GM12878 (cell line): ENCODE data around the gene RASSF6. TPM values are rescaled to one million over a fixed set of nuclear protein-coding genes. Genes with fewer than 3 reads are reported as not detected.

Source experiments
- BMI1 ChIP-seq: fragments of 450-650 bp; IDR thresholded peaks from 2 replicates; pipeline ENCODE4 v1.6.1; 2016; ENCODE audit warnings: mild to moderate bottlenecking, moderate library complexity, borderline replicate concordance
- BRCA1 ChIP-seq: IDR thresholded peaks from 2 replicates; pipeline ENCODE4 v1.6.1; 2011; ENCODE audit warnings: low read depth, low read length, improper control_type of control experiment
- CBFB ChIP-seq: IDR thresholded peaks from 2 replicates; pipeline ENCODE4 v1.6.1; 2016; ENCODE audit warnings: antibody characterized with exemption, low read depth
- CHD1 ChIP-seq: IDR thresholded peaks from 2 replicates; pipeline ENCODE4 v1.6.1; 2012; ENCODE audit warnings: low read depth, low read length, improper control_type of control experiment
- CHD4 ChIP-seq: fragments of 200-600 bp; sonication (generic); IDR thresholded peaks from 2 replicates; pipeline ENCODE4 v1.6.1; 2016; ENCODE audit warnings: mild to moderate bottlenecking
- E2F8 ChIP-seq: fragments of 450-650 bp; IDR thresholded peaks from 2 replicates; pipeline ENCODE4 v1.6.1; 2018; ENCODE audit warnings: mild to moderate bottlenecking, low read depth, moderate library complexity; ENCODE audit not compliant: partially characterized antibody
- EP300 ChIP-seq, 2 experiments: fragments of 150-350 bp in 1 of 2; IDR thresholded peaks; 2 replicates each; pipeline ENCODE4 v1.6.1; 2011 to 2012; ENCODE audit warnings: low read depth in 2 of 2, low read length in 2 of 2, borderline replicate concordance in 1 of 2, improper control_type of control experiment in 1 of 2, inconsistent platforms in 1 of 2; ENCODE audit not compliant: control insufficient read depth in 1 of 2
- GABPA ChIP-seq: IDR thresholded peaks from 2 replicates; pipeline ENCODE4 v1.6.1; 2014; ENCODE audit warnings: antibody characterized with exemption, low read depth, mild to moderate bottlenecking, inconsistent platforms
- HDAC2 ChIP-seq: fragments of 200-600 bp; sonication (generic); IDR thresholded peaks from 2 replicates; pipeline ENCODE4 v1.6.1; 2017
- JUND ChIP-seq: IDR thresholded peaks from 2 replicates; pipeline ENCODE4 v1.6.1; 2012; ENCODE audit warnings: low read depth, mild to moderate bottlenecking, low read length, improper control_type of control experiment, moderate library complexity
- MEF2B ChIP-seq: fragments of 450-650 bp; IDR thresholded peaks from 2 replicates; pipeline ENCODE4 v1.6.1; 2018; ENCODE audit warnings: mild to moderate bottlenecking, moderate library complexity; ENCODE audit not compliant: partially characterized antibody, poor library complexity, severe bottlenecking
- MLLT1 ChIP-seq: fragments of 450-650 bp; IDR thresholded peaks from 2 replicates; pipeline ENCODE4 v1.6.1; 2016; ENCODE audit warnings: mild to moderate bottlenecking
- NBN ChIP-seq: fragments of 450-650 bp; IDR thresholded peaks from 2 replicates; pipeline ENCODE4 v1.6.1; 2016
- NR2C1 ChIP-seq: fragments of 450-650 bp; IDR thresholded peaks from 2 replicates; pipeline ENCODE4 v1.6.1; 2017; ENCODE audit warnings: antibody characterized with exemption, mild to moderate bottlenecking, moderate library complexity
- PAX5 ChIP-seq: IDR thresholded peaks from 2 replicates; pipeline ENCODE4 v1.6.1; 2011; ENCODE audit warnings: low read depth, low read length, borderline replicate concordance
- PRDM15 ChIP-seq: fragments of 450-650 bp; formaldehyde crosslinking; IDR thresholded peaks from 2 replicates; pipeline ENCODE4 v1.4.0; 2020; ENCODE audit warnings: mild to moderate bottlenecking, moderate library complexity
- RBBP5 ChIP-seq: fragments of 200-600 bp; sonication (generic); conservative IDR thresholded peaks from 2 replicates; pipeline ENCODE4 v1.6.1; 2016
- RUNX3 ChIP-seq: IDR thresholded peaks from 2 replicates; pipeline ENCODE4 v1.6.1; 2012; ENCODE audit warnings: low read length, inconsistent platforms
- SIX5 ChIP-seq: IDR thresholded peaks from 2 replicates; pipeline ENCODE4 v1.6.1; 2011; ENCODE audit warnings: mild to moderate bottlenecking, low read depth, low read length, moderate library complexity; ENCODE audit not compliant: severe bottlenecking
- SMAD1 ChIP-seq: fragments of 450-650 bp; IDR thresholded peaks from 2 replicates; pipeline ENCODE4 v1.6.1; 2018; ENCODE audit warnings: mild to moderate bottlenecking, low read depth; ENCODE audit not compliant: partially characterized antibody
- SPI1 ChIP-seq: IDR thresholded peaks from 2 replicates; pipeline ENCODE4 v1.6.1; 2011; ENCODE audit warnings: low read depth, mild to moderate bottlenecking, low read length, moderate library complexity, borderline replicate concordance; ENCODE audit not compliant: insufficient read depth
- SRF ChIP-seq, 2 experiments: IDR thresholded peaks; 2 replicates each; pipeline ENCODE4 v1.6.1; 2011; ENCODE audit warnings: low read depth in 2 of 2, low read length in 2 of 2, mild to moderate bottlenecking in 1 of 2, moderate library complexity in 1 of 2
- TBL1XR1 ChIP-seq: IDR thresholded peaks from 2 replicates; pipeline ENCODE4 v1.6.1; 2012; ENCODE audit warnings: low read depth, low read length, improper control_type of control experiment
- ZNF384 ChIP-seq: IDR thresholded peaks from 2 replicates; pipeline ENCODE4 v1.6.1; 2012; ENCODE audit warnings: low read depth, mild to moderate bottlenecking, low read length, improper control_type of control experiment, borderline replicate concordance
- ZNF622 ChIP-seq: fragments of 450-650 bp; IDR thresholded peaks from 2 replicates; pipeline ENCODE4 v1.6.1; 2017; ENCODE audit warnings: mild to moderate bottlenecking, inconsistent platforms
- polyA plus RNA-seq, 11 experiments: library from polyadenylated mRNA; depleted of rRNA in 4 of 11; unstranded in 6 of 11; stranded (reverse) in 5 of 11; fragments of >200 nt; fragmentation: Nextera tagmentation in 4 of 11; fragmentation: Illumina TruSeq in 1 of 11; extraction: Ambion mirVana in 4 of 11; extraction: Trizol in 1 of 11; gene quantifications; 1 replicate in 1 of 11; 2 replicates in 10 of 11; pipeline versions ENCODE4 v1.2.1 to v1.2.3, GENCODE V29; 2011 to 2016; ENCODE audit warnings: inconsistent platforms in 2 of 11, missing spikeins in 2 of 11, low read depth in 1 of 11
- total RNA-seq, 4 experiments: library from RNA; depleted of rRNA in 3 of 4; stranded (reverse); fragments of >200 nt in 3 of 4; fragmentation: Illumina TruSeq in 1 of 4; extraction: Trizol in 1 of 4; gene quantifications; 2 replicates each; pipeline versions ENCODE4 v1.2.1 to v1.2.3, GENCODE V29; 2013 to 2021

The RASSF6 gene
- total and polyA plus RNA-seq, 10 of the 15 experiments (the other 5 are each of a cell fraction or from before 2014, with no cell fraction given) = 0.28 to 2.9 (median 0.54) TPM

- TF ChIP-seq PAX5 (peak; percentile 32; the same call in 1 of the 2 replicates), TBL1XR1 (peak; percentile 43; the same call in 1 of the 2 replicates), SIX5 (no peak), EP300 (IDR thresholded peaks at IDR 0.05; ENCODE audit: borderline replicate concordance in 1 of 2, control insufficient read depth in 1 of 2, low read depth in 2 of 2, low read length in 2 of 2) (peak; percentile 84 to 93), MEF2B (peak; percentile 90), NR2C1 (no peak), GABPA (no peak), BRCA1 (no peak), SPI1 (peak; percentile 88), CBFB (no peak), CHD1 (no peak), SMAD1 (no peak), MLLT1 (peak; percentile 42), ZNF384 (peak; percentile 97), PRDM15 (CRISPR knock-in tag) (no peak), SRF (IDR thresholded peaks at IDR 0.05; ENCODE audit: low read depth in 2 of 2, low read length in 2 of 2) (no peak), NBN (peak; percentile 60), E2F8 (no peak), HDAC2 (no peak), RBBP5 (no peak), RUNX3 (peak; percentile 83), JUND (no peak), CHD4 (no peak), BMI1 (peak; percentile 38; the same call in 1 of the 2 replicates), ZNF622 (no peak)
Measured at GRCh38 chr4:73606465-73606974, 13.7 kb downstream of the RASSF6 start (continued).
